ENCODE measurements around the gene CHRND.

Gene CHRND

GRCh38 chr2:232543491-232543890 is 17.5 kb downstream of the CHRND start:
- no peak for TF ChIP-seq CTCF (IDR thresholded peaks at IDR 0.05; ENCODE audit: low read depth, low read length)
- DNase-seq (ENCODE audit: extremely low read depth, low read depth): no peak

- DNase-seq (ENCODE audit: extremely low read depth, low read depth): no peak
- no peak for TF ChIP-seq CTCF (IDR thresholded peaks at IDR 0.05; ENCODE audit: low read depth, low read length)
These were observed 18.1 kb downstream of the CHRND start for GRCh38 chr2:232543928-232544631.

- DNase-seq (ENCODE audit: extremely low read depth, low read depth): no peak
- no peak for TF ChIP-seq CTCF (IDR thresholded peaks at IDR 0.05; ENCODE audit: low read depth, low read length)
These were observed 18.7 kb downstream of the CHRND start for GRCh38 chr2:232544674-232545073.

GRCh38 chr2:232545511-232546375 is 19.8 kb downstream of the CHRND start:
- no peak for DNase-seq (ENCODE audit: extremely low read depth, low read depth)
- no peak for TF ChIP-seq CTCF (IDR thresholded peaks at IDR 0.05; ENCODE audit: low read depth, low read length)

GRCh38 chr2:232547991-232548390 is 22.0 kb downstream of the CHRND start:
- TF ChIP-seq CTCF (IDR thresholded peaks at IDR 0.05; ENCODE audit: low read depth, low read length): no peak
- DNase-seq (ENCODE audit: extremely low read depth, low read depth): no peak

GRCh38 chr2:232549655-232550353 is 23.8 kb downstream of the CHRND start:
- TF ChIP-seq CTCF (IDR thresholded peaks at IDR 0.05; ENCODE audit: low read depth, low read length): no peak
- DNase-seq (ENCODE audit: extremely low read depth, low read depth): no peak
